ENCODE results near the gene BTN3A1.
"Not testable (repeated sequence)": the region's sequence is repeated elsewhere in the genome, so short reads cannot be mapped to it uniquely, and the experiment has no call there.

Gene BTN3A1

DNA sequence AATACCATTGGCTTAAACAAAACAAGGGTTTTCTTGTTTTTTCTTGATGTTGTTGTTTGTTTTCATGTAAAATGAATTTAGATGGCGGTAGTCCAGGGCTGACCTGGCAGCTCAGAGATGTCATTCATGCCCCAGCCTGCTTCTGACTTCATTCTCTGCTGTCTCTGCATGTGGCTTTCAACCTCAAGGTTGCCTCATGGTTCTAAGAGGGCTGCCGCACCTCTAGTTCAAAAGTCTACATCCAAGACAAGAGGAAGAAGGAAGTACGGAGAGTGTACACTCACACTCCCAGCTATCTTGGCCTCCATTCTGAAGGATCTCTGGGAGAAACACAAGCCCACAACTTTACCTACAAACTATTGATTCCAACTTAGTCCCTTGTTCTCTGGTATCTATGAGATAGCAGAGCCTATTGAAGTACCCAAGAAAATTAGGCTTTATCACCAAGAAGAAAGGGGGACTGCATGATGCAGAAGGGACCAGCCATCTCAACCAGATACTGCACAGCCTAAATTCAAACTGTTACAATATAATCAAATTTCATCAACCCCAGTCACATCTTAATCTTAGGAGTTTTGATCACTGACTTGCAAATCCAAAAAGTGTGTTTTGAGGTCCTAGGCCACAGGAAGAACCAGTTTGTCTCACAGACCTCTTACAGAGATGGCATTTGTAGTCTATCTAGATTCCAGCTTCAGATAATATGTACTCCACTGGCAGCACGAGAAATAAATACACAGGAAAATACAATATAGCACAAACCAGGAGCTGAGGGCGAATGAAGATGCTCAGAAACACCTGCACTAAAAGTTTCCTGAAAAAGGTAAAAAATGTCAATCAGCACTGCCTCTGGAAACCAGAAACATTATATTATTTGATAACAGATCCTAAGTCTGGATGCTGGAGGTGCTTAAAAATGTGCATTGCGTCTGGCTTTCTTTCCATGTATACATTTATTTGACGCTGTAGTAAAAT, 37.4 kb downstream of the BTN3A1 start:
- in situ Hi-C loops (cut with MboI; ENCODE audit: low sequenced_read_pairs): no loop called here

DNA sequence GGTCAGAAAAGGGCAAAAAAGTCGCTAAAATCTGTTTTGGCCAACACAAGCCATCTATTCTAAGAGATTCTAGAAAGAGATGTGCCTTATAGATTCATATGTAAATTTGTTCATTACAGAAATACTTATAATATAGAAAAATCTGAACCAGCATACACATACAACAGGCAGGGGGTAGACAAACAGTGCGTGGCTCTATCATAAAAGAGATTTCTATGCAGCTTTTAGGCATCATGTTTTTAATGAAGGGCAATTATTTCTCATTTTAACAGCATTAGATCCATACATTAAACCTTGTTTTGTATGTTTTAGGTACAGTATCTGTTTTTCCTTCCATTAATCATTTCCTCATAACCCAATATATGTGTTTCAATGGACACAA, 38.9 kb downstream of the BTN3A1 start:
- in situ Hi-C loops (cut with MboI; ENCODE audit: low sequenced_read_pairs): no loop called here

DNA sequence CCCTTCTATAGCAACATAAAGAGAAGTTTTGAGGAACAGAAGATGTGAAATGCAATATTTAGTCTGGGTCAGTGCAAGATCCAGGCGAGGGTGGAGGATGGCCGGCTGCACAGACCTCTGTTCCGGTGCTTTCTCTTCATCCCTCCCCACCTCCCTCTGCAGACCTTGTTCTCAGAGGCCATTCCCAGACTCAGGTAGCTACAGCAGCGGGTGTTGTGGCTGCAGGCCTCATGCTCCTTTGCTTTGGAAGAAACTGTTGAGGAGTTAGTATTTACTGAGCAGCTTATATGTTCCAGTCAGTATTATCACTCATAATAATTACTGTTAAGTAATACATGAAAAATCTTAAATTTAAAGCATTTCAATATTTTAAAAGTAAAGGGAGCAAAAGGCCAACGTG, 39.9 kb downstream of the BTN3A1 start:
- in situ Hi-C loops (cut with MboI; ENCODE audit: low sequenced_read_pairs): no loop called here

DNA sequence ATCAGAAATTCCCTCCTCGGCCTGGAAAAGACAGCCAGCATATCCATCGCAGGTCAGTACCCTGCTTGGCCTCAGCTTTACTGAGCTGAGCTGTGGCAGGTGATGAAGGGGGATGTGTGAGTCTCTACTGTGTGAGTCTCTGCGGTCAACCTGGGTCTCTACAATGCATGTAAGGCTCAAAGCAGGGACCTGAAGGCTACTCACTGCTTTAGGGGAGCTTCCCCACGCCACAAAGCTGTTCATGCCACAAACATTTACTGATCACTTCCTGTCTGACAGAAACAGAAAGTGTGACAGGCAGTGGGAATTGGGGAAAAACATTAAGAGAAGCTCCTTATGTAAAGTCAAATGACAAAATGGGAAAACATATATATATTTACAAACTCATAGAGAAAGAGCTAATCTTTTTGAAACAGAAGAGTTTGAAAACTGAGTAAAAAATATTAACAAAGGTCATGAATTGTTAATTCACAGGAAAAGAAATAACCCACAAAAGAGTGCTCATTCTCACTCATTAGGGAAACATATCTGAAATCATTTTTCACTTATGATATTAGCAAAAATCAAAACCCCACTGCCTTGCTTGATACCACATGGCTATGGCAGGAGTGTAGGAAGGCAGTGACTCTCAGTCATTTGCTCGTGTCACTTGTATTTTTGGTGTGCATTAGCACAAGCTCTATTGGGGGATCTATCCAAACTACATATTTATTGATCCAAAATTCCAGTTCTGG, 44.0 kb downstream of the BTN3A1 start:
- in situ Hi-C loops (cut with MboI; ENCODE audit: low sequenced_read_pairs): no loop called here

DNA sequence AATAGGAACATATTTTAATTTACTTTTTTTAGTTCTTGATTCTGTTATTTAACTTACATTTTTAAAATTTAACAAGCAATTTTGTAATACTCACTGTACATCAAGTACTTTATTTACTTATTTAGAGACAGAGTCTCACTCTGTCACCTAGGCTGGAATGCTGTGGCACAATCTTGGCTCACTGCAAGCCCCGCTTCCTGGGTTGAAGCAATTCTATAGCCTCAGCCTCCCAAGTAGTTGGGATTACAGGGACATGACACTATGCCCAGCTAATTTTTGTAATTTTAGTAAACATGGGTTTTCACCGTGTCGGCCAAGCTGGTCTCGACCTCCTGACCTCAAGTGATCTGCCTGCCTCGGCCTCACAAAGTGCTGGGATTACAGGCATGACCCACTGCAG, 45.2 kb downstream of the BTN3A1 start:
- in situ Hi-C loops (cut with MboI; ENCODE audit: low sequenced_read_pairs): no loop called here

DNA sequence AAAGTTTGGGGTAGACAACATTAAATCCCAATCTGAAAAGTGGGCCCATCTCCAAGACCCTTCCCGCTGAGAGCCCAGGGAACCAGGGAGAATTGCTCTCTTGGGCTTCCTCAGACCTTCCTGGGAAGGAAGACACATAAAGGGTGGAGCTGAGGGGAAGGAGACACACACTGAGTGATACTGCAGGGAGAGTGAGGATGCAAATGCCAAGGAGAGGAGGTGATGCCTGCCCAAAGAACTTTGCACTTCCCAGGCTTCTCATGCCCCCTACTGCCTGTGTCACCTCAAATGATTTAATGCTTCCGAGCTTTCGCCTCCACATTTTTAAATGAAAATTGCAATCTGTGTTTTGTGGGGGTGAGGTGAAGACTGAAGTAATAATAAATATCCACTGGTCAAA, 48.2 kb downstream of the BTN3A1 start:
- in situ Hi-C loops (cut with MboI; ENCODE audit: low sequenced_read_pairs): no loop called here

DNA sequence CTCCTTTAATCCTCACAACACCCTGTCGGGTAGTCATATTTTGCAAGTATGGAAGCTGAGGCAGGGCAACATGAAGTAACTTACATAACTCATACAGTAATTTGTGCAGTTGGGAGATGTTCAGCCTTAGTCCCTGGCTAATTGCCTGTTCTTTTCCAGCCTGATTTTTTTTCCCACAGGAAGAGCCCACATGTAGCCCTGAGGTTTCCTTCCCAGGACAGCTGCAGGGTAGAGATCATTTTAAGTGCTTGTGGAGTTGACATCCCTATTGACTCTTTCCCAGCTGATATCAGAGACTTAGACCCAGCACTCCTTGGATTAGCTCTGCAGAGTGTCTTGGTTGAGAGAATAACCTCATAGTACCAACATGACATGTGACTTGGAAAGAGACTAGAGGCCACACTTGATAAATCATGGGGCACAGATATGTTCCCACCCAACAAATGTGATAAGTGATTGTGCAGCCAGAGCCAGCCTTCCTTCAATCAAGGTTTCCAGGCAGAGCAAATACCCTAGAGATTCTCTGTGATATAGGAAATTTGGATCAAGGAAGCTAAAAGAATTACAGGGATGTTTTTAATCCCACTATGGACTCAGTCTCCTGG, 50.7 kb downstream of the BTN3A1 start:
- in situ Hi-C loops (cut with MboI; ENCODE audit: low sequenced_read_pairs): no loop called here

DNA sequence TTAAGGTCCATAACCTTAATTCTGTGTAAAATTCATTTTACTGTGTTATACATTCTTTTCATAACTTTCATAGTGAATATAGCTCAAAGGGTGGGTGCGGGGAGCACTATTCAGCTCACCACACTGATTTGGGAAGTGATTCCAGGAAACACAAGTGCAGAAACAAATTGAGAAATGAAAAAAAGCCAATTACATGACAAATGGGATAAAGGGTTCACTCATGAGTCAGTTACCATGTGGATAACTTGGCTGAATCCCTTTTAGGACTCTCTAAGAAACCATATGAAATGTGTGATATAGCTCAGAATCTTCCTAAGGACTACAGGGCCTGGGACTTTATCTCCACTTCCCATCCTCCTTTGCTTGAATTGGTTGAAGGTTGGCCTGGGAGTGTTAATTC, 52.6 kb downstream of the BTN3A1 start:
- in situ Hi-C loops (cut with MboI; ENCODE audit: low sequenced_read_pairs): no loop called here

DNA sequence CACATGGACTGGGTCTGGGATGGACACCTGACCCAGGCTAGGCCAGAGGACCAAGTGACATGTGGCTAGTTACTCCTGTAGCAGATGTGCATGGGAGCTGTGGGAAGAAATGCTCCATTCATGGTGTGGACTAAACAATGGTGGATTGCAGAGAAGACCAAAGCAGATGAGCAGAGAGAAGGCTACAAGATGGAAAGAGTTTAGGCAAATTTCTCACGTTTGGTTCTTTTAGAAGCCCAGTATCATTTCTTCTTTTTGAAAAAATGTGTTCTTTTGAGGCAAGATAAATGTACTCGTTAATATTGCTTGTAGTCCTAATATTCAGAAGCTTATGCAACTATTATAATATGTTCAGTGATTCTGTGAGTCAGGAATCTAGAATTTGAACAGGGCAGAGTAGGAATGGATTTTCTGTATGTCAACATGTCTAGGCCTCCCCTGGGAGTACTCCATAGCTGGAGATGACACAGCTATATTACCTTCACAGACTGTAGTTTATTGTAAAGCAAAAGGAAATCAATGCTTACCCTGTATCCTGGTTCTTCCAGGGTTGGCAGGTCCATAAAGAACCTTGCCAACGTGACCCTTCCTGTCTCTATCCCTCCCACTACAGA, 53.4 kb downstream of the BTN3A1 start:
- in situ Hi-C loops (cut with MboI; ENCODE audit: low sequenced_read_pairs): no loop called here

DNA sequence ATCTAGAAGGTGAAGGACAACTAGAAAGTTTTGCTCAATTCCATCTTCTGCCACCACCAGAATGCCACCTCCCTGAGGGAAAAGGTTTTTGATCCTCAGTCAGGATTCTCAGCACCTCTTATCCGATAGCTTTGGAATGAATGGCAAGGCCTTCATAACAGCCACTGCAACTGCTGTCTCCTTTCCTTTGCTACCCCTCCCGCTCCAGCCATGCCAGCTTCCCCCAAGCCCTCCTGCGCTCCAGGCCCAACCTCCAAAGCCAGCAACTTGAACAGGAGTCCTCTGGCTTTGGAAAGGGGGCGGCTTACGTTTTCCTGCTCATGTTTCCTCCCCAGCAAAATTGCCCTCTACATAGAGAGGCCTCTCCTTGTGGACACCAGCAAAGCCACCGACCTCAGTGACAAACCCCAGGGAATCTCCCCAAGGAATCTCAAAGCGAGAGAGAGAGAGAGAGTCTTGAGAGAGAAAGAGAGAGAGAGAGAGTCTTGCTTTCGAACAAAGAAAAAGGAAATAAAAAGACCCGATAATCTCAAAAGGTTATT, 55.3 kb downstream of the BTN3A1 start:
- in situ Hi-C loops (cut with MboI; ENCODE audit: low sequenced_read_pairs): no loop called here

DNA sequence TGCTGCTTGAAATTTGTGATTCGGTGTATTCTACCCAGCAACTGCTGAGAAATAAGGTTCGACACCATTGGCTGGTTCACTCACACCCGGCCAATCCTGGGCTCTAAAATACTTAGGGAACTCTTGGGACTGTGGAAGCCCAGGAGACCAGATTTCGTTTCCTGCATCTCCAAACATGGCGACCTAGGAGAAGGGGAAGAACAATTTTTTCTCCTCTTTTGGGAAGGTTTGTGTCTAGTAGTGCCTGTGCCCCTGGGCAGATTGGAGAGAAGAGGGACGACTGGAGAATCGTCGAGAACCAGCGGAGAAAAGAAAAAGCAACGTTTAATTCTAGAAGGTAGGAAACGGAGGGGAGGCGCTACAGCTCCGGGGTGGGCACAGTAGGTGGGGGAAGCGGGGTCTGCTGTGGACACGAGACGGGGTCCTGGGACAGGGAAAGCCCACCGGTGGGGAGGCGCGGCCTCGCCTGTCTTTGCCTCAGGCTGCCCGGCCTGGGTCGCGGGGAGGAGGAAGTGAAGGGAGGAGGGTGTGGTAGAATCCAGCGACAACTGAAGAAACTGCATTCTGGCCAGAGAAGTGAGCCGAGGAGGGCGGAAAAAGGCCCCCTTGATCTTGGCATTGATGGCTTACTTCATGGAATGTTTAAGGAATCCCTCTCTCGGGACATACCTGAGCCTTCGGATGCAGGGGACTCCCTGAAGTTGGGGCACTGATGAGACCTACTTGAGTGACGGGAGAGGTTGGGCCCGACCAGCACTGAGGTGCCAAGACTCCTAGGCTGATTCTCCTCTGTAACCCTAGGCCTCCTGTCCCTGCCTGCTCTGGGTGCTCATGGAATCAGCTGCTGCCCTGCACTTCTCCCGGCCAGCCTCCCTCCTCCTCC, 56.0 kb downstream of the BTN3A1 start, which contains the start of gene BTN2A1:
TSS of gene BTN2A1 (plus strand) at position 150 of the 883 bp plus-strand sequence. CDS start at position 832, 682 bp downstream.
- in situ Hi-C loops (cut with MboI; ENCODE audit: low sequenced_read_pairs): no loop called here

DNA sequence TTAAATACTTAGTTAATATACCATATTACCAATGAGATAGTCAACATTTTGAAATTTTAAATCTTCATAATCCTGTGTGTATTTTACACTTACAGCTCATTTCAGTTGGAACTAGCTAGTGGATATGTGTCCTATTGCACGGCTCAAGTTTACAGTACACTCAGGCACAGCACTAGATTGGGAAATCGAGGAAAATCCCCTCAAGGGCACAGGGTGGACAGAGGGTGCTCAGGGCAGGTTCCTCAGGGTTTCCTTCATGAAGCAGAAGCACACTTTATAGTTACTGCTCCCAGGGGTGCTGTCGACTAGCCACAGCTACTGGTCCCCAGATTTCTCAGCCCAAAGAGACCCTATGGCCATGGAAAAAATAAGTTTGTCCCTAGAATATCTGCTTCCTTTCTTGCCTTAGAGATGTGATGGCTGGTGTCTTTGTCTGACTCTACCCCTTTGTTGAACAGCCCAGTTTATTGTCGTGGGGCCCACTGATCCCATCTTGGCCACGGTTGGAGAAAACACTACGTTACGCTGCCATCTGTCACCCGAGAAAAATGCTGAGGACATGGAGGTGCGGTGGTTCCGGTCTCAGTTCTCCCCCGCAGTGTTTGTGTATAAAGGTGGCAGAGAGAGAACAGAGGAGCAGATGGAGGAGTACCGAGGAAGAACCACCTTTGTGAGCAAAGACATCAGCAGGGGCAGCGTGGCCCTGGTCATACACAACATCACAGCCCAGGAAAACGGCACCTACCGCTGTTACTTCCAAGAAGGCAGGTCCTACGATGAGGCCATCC, 57.1 kb downstream of the BTN3A1 start:
- in situ Hi-C loops (cut with MboI; ENCODE audit: low sequenced_read_pairs): no loop called here

DNA sequence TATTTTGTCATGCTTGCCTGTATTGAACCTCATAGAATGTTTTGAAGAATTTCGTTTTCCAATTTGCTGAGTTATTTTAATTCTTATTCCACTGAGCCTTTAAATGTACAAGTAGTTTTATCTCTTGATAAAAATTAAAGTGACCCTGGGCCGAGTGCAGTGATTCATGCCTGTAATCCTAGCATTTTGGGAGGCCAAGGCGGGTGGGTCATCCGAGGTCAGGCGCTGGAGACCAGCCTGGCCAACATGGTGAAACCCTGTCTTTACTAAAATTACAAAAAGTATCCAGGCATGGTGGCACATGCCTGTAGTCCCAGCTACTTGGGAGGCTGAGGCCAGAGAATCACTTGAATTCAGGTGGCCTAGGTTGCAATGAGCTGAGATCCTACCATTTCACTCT, 59.3 kb downstream of the BTN3A1 start:
- in situ Hi-C loops (cut with MboI; ENCODE audit: low sequenced_read_pairs): not testable (repeated sequence)

DNA sequence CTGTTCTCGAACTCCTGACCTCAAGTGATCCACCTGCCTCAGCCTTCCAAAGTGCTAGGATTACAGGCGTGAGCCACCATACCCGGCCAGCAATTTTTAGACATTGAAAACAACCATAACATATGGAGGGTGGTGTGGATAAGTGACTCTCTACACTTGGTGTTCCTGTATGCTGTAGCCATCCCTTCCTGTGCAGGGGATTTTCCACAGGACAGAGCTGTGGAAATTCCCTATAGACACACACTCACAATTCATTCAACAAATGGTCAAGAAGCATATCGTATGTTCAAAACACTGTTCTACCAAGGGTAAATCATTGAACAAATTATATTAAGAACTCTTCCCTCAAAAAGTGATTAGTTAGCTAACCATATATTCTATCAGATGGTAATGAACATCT, 61.9 kb downstream of the BTN3A1 start:
- in situ Hi-C loops (cut with MboI; ENCODE audit: low sequenced_read_pairs): no loop called here

DNA sequence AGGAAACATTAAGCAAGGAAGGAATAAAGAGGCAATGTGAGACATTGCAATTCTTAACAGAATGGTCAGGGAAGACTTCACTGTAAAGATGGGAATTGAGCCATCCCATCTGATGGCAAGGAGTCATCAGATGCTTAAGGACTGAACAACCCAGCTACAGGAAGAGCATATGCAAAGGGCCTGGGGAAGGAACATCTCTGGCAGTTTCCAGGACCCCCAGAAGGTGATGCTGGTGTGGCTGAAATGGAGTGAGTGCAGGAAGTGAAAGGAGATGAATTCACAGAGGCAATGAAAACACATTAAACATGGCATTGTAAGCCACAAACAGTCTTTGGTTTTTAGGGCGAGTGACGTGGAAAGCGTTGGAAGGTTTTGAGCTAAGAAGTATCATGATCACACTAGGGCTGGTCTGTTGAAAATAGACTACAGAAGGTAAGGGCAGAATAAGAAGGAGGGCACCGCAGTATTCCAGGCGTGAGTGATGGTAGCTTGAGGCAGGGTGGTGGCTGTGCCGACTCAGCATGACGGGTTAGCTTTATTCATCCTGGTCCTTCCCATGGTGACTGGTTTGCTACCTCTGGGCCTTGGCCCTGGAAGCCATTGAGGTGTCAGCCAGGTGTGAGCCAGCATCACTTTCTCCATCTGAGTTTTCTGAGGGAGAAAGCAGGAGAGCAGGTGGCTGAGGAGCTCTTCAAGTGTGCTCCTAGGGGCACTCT, 62.5 kb downstream of the BTN3A1 start:
- in situ Hi-C loops (cut with MboI; ENCODE audit: low sequenced_read_pairs): no loop called here

Data from HL-60/S4 treated with phorbol 12-myristate 13-acetate at 8.2 ng/mL for 4 days and 3 days (cell line).